Neural progenitor cell (in vitro differentiated cells): ENCODE measurements around the gene ZDHHC14.
"Not testable (repeated sequence)": the region's sequence is repeated elsewhere in the genome, so short reads cannot be mapped to it uniquely, and the experiment has no call there.

Experiments used
- CTCF ChIP-seq: fragments of 200-600 bp; sonication (generic); IDR thresholded peaks from 2 replicates; pipeline ENCODE4 v1.5.1; 2017; ENCODE audit warnings: antibody characterized with exemption, mild to moderate bottlenecking
- EZH2 ChIP-seq: fragments of 200-600 bp; sonication (generic); IDR thresholded peaks from 2 replicates; pipeline ENCODE4 v1.6.1; 2017; ENCODE audit warnings: antibody characterized with exemption, mild to moderate bottlenecking, moderate library complexity
- EZH2phosphoT487 ChIP-seq: fragments of 200-600 bp; sonication (generic); IDR thresholded peaks from 2 replicates; pipeline ENCODE4 v1.6.1; 2017; ENCODE audit warnings: antibody characterized with exemption

GRCh38 chr6:157576991-157577390 is 196.0 kb downstream of the ZDHHC14 start:
- not testable (repeated sequence) for TF ChIP-seq CTCF, EZH2phosphoT487, EZH2
